CD4-positive, alpha-beta T cell (primary cell): ENCODE data around the gene OPCML. TPM values are rescaled to one million over a fixed set of nuclear protein-coding genes. Genes with fewer than 3 reads are reported as not detected.

ENCODE experiments used
- ATAC-seq: fragments of 200-7000 bp; cut with Tn5 transposase; one replicate; pipeline ENCODE4 v1.10.0; 2022; ENCODE audit warnings: mild to moderate bottlenecking; ENCODE audit not compliant: poor library complexity
- CTCF ChIA-PET: fragments of 350-600 bp; sonication (Branson Sonifier 250); formaldehyde crosslinking; loops from one replicate; lab custom pipeline; 2021; ENCODE audit warnings: antibody characterized with exemption, inconsistent platforms; lab: Charles Lee
- POLR2A ChIA-PET: fragments of 350-600 bp; sonication (Branson Sonifier 250); formaldehyde crosslinking; loops from one replicate; lab custom pipeline; 2021; ENCODE audit warnings: antibody characterized with exemption, inconsistent platforms; lab: Charles Lee
- DNase-seq, 14 experiments: peaks; one replicate each; pipeline ENCODE4 v3.0.0-alpha.2; 2013 to 2020; ENCODE audit warnings: mixed read lengths in 2 of 14
- H3K27ac ChIP-seq, 2 donors: one replicate each; pipeline versions ENCODE4 v1.5.1 to v1.7.0; 2013; ENCODE audit warnings: low read length in 2 of 2, low read depth in 1 of 2, mild to moderate bottlenecking in 1 of 2
- H3K27me3 ChIP-seq, 2 experiments: 1 replicate in 1 of 2; 2 replicates in 1 of 2; pipeline versions ENCODE4 v1.6.1 to v1.7.0; 2013; ENCODE audit warnings: low read length in 2 of 2, control low read depth in 1 of 2, mild to moderate bottlenecking in 1 of 2, moderate library complexity in 1 of 2; ENCODE audit not compliant: insufficient read depth in 2 of 2, control insufficient read depth in 1 of 2
- H3K36me3 ChIP-seq: one replicate; pipeline ENCODE4 v1.6.1; 2013; ENCODE audit warnings: low read length, control low read depth; ENCODE audit not compliant: insufficient read depth
- H3K4me1 ChIP-seq: one replicate; pipeline ENCODE4 v1.6.1; 2013; ENCODE audit warnings: low read length, control low read depth; ENCODE audit not compliant: insufficient read depth
- H3K4me3 ChIP-seq: one replicate; pipeline ENCODE4 v1.5.1; 2013; ENCODE audit warnings: mild to moderate bottlenecking, low read length, moderate library complexity
- H3K9me3 ChIP-seq, 2 experiments: 1 replicate in 1 of 2; 2 replicates in 1 of 2; pipeline versions ENCODE4 v1.6.1 to v1.7.0; 2013; ENCODE audit warnings: low read length in 2 of 2, mild to moderate bottlenecking in 2 of 2, control low read depth in 1 of 2, moderate library complexity in 1 of 2; ENCODE audit not compliant: control insufficient read depth in 1 of 2, insufficient read depth in 1 of 2
- H3K27ac Mint-ChIP-seq: one replicate; pipeline ENCODE4 v1.8.0; 2020; ENCODE audit warnings: mixed read lengths
- H3K27me3 Mint-ChIP-seq: one replicate; pipeline ENCODE4 v1.8.0; 2021; ENCODE audit warnings: mixed read lengths
- H3K36me3 Mint-ChIP-seq: one replicate; pipeline ENCODE4 v1.8.0; 2021; ENCODE audit warnings: low read depth, mixed read lengths
- H3K4me1 Mint-ChIP-seq: one replicate; pipeline ENCODE4 v1.8.0; 2021; ENCODE audit warnings: low read depth, mixed read lengths
- H3K4me3 Mint-ChIP-seq: one replicate; pipeline ENCODE4 v1.8.0; 2020; ENCODE audit warnings: mild to moderate bottlenecking, mixed read lengths
- H3K9me3 Mint-ChIP-seq: one replicate; pipeline ENCODE4 v1.8.0; 2020; ENCODE audit warnings: mixed read lengths
- intact Hi-C, 2 experiments: fragments of 100-400 bp; cut with DNase I in 1 of 2; cut with micrococcal nuclease in 1 of 2; formaldehyde crosslinking; loops; one replicate each; pipeline versions ENCODE4 v1.15.1 to v1.9.0; 2023 to 2025; cut with DNase I, micrococcal nuclease
- total RNA-seq, 174 experiments: library from RNA in 2 of 174; stranded (reverse) in 2 of 174; gene quantifications; one replicate each; pipeline ENCODE4 v1.2.3 and lab custom pipeline; 2021 to 2026
- TF ChIP-seq, protein P1 (sequence below): fragments of 200-600 bp; IDR thresholded peaks from one replicate; pipeline ENCODE4 v1.8.0; 2022; ENCODE audit warnings: antibody characterized with exemption, mild to moderate bottlenecking

OPCML gene
- total RNA-seq, 2 experiments from 2014 or later, result not detected

- no peak for ATAC-seq
- H3K4me3 Mint-ChIP-seq, result no peak overlapping the region
Measured at GRCh38 chr11:132788816-132789325, 743.4 kb downstream of the OPCML start.

DNA sequence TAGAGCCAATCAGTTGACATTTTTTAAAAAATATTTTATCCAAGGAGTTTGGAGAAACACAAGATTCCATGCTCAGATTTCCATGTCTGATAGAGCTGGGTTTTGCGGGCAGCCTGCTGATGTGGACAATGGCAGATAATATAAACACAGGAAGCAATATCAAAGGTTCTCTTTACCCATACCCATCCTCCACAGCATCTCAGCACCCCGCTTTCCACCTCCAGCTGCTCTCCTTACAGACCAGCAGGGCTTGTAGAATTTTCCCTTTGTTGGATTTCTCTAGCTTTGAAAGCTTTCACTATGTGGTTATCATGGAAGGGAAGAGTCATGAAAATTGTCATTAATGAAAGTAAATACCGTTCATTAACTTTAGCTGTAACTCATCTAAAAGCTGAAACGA lies 746.4 kb downstream of the OPCML start:
- H3K4me1 Mint-ChIP-seq, result no peaks in the 10 kb centered on the region
- Histone ChIP-seq H3K27ac (no peak overlapping the region), H3K4me1 (no peaks in the 10 kb centered on the region), H3K36me3 (no peaks in the 10 kb centered on the region), H3K27me3 (no peaks in the 10 kb centered on the region), H3K4me3 (no peak overlapping the region), H3K9me3 (no peaks in the 10 kb centered on the region)
- TF ChIP-seq, protein P1, sequence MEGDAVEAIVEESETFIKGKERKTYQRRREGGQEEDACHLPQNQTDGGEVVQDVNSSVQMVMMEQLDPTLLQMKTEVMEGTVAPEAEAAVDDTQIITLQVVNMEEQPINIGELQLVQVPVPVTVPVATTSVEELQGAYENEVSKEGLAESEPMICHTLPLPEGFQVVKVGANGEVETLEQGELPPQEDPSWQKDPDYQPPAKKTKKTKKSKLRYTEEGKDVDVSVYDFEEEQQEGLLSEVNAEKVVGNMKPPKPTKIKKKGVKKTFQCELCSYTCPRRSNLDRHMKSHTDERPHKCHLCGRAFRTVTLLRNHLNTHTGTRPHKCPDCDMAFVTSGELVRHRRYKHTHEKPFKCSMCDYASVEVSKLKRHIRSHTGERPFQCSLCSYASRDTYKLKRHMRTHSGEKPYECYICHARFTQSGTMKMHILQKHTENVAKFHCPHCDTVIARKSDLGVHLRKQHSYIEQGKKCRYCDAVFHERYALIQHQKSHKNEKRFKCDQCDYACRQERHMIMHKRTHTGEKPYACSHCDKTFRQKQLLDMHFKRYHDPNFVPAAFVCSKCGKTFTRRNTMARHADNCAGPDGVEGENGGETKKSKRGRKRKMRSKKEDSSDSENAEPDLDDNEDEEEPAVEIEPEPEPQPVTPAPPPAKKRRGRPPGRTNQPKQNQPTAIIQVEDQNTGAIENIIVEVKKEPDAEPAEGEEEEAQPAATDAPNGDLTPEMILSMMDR, result no peak
- ChIA-PET CTCF (no interaction called here), POLR2A (no interaction called here)
- no peaks in the 10 kb centered on the region for H3K36me3 Mint-ChIP-seq
- DNase-seq (no peak), ATAC-seq (no peak)
- intact Hi-C loops, result no loop called here
- no peak overlapping the region for H3K4me3 Mint-ChIP-seq
- peaks cover 4% of the 10 kb centered on the region for H3K27me3 Mint-ChIP-seq
- H3K9me3 Mint-ChIP-seq, result no peaks in the 10 kb centered on the region
- H3K27ac Mint-ChIP-seq, result no peak overlapping the region

More at GRCh38 chr11:132788816-132789325, 743.4 kb downstream of the OPCML start:
- ChIA-PET CTCF (no interaction called here), POLR2A (no interaction called here)
- H3K36me3 Mint-ChIP-seq, result no peaks in the 10 kb centered on the region
- no peak overlapping the region for H3K27ac Mint-ChIP-seq
- no peak for DNase-seq
- intact Hi-C loops, result no loop called here
- Histone ChIP-seq H3K27me3 (no peaks in the 10 kb centered on the region), H3K9me3 (peaks cover 0 to 8% of the 10 kb centered on the region in 2 experiments), H3K36me3 (no peaks in the 10 kb centered on the region), H3K4me3 (no peak overlapping the region), H3K4me1 (no peaks in the 10 kb centered on the region), H3K27ac (no peak overlapping the region)
- TF ChIP-seq, protein P1, result no peak
- peaks cover 9% of the 10 kb centered on the region for H3K27me3 Mint-ChIP-seq
- no peaks in the 10 kb centered on the region for H3K4me1 Mint-ChIP-seq
- no peaks in the 10 kb centered on the region for H3K9me3 Mint-ChIP-seq

DNA sequence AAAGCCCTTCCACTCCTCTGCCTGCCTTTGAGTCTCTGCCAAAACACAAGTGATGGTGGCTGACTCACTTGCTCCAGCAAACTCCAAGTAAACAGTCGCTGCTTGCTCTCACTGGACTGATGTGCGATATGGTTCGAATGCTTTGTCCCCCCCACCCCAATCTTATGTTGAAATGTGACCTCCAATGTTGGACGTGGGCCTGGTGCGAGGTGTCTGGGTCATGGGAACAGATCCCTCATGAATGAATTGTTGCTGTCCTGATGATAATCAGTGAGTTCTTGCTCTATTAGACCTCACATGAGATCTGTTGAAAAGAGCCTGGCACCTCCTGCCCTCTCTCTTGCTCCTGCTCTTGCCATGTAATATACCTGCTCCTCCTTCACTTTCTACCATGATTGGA lies 747.9 kb downstream of the OPCML start:
- H3K27ac Mint-ChIP-seq, result no peak overlapping the region
- no peaks in the 10 kb centered on the region for H3K9me3 ChIP-seq
- no peak overlapping the region for H3K4me3 ChIP-seq
- intact Hi-C loops, result no loop called here
- no peaks in the 10 kb centered on the region for H3K9me3 Mint-ChIP-seq
- no peaks in the 10 kb centered on the region for H3K4me1 Mint-ChIP-seq
- no peak overlapping the region for H3K4me3 Mint-ChIP-seq
- H3K4me1 ChIP-seq, result no peaks in the 10 kb centered on the region
- POLR2A ChIA-PET, result no interaction called here
- no peak overlapping the region for H3K27ac ChIP-seq
- peaks cover 4% of the 10 kb centered on the region for H3K27me3 Mint-ChIP-seq
- CTCF ChIA-PET, result no interaction called here
- ATAC-seq (no peak), DNase-seq (no peak)
- no peaks in the 10 kb centered on the region for H3K36me3 ChIP-seq
- TF ChIP-seq, protein P1, result no peak
- H3K36me3 Mint-ChIP-seq, result no peaks in the 10 kb centered on the region
- H3K27me3 ChIP-seq, result no peaks in the 10 kb centered on the region
